ENCODE measurements around the gene F12.

Gene F12

DNA sequence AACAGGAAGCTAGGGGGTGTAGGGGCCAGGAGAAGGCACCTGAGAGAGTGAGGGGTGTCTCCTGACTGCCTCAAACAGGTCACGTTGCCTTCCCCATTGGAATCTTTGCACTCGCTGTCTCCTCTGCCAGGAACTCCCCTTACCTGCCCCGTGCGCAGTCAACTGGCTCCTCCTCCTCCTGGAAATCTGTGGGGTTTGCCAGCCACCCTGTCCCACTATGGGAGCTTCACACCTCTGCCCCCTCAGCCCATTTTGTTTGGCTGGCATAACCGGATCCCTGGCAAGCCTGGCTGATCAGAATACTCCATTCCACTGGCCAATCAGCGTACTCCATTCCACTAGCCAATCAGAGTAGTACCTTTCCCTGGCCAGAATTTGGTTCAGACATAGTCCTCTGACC, 35.6 kb downstream of the F12 start:
- TF ChIP-seq CREB5 (CRISPR knock-in tag; IDR thresholded peaks at IDR 0.05; ENCODE audit: low read depth): no peak
- TF ChIP-seq ZFP30 (CRISPR knock-in tag; IDR thresholded peaks at IDR 0.05): no peak
- TF ChIP-seq PATZ1 (CRISPR knock-in tag; IDR thresholded peaks at IDR 0.05; ENCODE audit: borderline replicate concordance): no peak
- TF ChIP-seq GLIS3 (CRISPR knock-in tag; IDR thresholded peaks at IDR 0.05): no peak
- no peak for TF ChIP-seq ZNF70 (CRISPR knock-in tag; IDR thresholded peaks at IDR 0.05)
- no peak for TF ChIP-seq TCF4 (CRISPR knock-in tag; IDR thresholded peaks at IDR 0.05; ENCODE audit: borderline replicate concordance)
- TF ChIP-seq, protein P1, sequence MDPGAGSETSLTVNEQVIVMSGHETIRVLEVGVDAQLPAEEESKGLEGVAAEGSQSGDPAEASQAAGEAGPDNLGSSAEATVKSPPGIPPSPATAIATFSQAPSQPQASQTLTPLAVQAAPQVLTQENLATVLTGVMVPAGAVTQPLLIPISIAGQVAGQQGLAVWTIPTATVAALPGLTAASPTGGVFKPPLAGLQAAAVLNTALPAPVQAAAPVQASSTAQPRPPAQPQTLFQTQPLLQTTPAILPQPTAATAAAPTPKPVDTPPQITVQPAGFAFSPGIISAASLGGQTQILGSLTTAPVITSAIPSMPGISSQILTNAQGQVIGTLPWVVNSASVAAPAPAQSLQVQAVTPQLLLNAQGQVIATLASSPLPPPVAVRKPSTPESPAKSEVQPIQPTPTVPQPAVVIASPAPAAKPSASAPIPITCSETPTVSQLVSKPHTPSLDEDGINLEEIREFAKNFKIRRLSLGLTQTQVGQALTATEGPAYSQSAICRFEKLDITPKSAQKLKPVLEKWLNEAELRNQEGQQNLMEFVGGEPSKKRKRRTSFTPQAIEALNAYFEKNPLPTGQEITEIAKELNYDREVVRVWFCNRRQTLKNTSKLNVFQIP (CRISPR knock-in tag; IDR thresholded peaks at IDR 0.05; ENCODE audit: borderline replicate concordance, low read depth): no peak
- TF ChIP-seq, protein P2, sequence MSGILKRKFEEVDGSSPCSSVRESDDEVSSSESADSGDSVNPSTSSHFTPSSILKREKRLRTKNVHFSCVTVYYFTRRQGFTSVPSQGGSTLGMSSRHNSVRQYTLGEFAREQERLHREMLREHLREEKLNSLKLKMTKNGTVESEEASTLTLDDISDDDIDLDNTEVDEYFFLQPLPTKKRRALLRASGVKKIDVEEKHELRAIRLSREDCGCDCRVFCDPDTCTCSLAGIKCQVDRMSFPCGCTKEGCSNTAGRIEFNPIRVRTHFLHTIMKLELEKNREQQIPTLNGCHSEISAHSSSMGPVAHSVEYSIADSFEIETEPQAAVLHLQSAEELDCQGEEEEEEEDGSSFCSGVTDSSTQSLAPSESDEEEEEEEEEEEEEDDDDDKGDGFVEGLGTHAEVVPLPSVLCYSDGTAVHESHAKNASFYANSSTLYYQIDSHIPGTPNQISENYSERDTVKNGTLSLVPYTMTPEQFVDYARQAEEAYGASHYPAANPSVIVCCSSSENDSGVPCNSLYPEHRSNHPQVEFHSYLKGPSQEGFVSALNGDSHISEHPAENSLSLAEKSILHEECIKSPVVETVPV (CRISPR knock-in tag; IDR thresholded peaks at IDR 0.05): no peak
- no peak for TF ChIP-seq ESRRG (CRISPR knock-in tag; IDR thresholded peaks at IDR 0.05)
- no peak for TF ChIP-seq TOX (CRISPR knock-in tag; IDR thresholded peaks at IDR 0.05; ENCODE audit: borderline replicate concordance)
- TF ChIP-seq RARB (CRISPR knock-in tag; IDR thresholded peaks at IDR 0.05): no peak
- TF ChIP-seq ZNF565 (CRISPR knock-in tag; conservative IDR thresholded peaks at IDR 0.05; ENCODE audit: low read depth): no peak
- ATAC-seq: no peak

- ATAC-seq: no peak
- TF ChIP-seq, protein P3, sequence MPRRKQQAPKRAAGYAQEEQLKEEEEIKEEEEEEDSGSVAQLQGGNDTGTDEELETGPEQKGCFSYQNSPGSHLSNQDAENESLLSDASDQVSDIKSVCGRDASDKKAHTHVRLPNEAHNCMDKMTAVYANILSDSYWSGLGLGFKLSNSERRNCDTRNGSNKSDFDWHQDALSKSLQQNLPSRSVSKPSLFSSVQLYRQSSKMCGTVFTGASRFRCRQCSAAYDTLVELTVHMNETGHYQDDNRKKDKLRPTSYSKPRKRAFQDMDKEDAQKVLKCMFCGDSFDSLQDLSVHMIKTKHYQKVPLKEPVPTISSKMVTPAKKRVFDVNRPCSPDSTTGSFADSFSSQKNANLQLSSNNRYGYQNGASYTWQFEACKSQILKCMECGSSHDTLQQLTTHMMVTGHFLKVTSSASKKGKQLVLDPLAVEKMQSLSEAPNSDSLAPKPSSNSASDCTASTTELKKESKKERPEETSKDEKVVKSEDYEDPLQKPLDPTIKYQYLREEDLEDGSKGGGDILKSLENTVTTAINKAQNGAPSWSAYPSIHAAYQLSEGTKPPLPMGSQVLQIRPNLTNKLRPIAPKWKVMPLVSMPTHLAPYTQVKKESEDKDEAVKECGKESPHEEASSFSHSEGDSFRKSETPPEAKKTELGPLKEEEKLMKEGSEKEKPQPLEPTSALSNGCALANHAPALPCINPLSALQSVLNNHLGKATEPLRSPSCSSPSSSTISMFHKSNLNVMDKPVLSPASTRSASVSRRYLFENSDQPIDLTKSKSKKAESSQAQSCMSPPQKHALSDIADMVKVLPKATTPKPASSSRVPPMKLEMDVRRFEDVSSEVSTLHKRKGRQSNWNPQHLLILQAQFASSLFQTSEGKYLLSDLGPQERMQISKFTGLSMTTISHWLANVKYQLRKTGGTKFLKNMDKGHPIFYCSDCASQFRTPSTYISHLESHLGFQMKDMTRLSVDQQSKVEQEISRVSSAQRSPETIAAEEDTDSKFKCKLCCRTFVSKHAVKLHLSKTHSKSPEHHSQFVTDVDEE (CRISPR knock-in tag; IDR thresholded peaks at IDR 0.05): no peak
- no peak for TF ChIP-seq PATZ1 (CRISPR knock-in tag; IDR thresholded peaks at IDR 0.05; ENCODE audit: borderline replicate concordance)
- TF ChIP-seq ZNF70 (CRISPR knock-in tag; IDR thresholded peaks at IDR 0.05): no peak
- no peak for TF ChIP-seq TCF4 (CRISPR knock-in tag; IDR thresholded peaks at IDR 0.05; ENCODE audit: borderline replicate concordance)
- no peak for TF ChIP-seq BACH2 (CRISPR knock-in tag; IDR thresholded peaks at IDR 0.05; ENCODE audit: borderline replicate concordance)
- TF ChIP-seq CREB5 (CRISPR knock-in tag; IDR thresholded peaks at IDR 0.05; ENCODE audit: low read depth): no peak
- no peak for TF ChIP-seq OSR1 (CRISPR knock-in tag; IDR thresholded peaks at IDR 0.05)
- TF ChIP-seq SNAI2 (CRISPR knock-in tag; IDR thresholded peaks at IDR 0.05): no peak
- no peak for TF ChIP-seq PPARA (CRISPR knock-in tag; IDR thresholded peaks at IDR 0.05; ENCODE audit: borderline replicate concordance)
- TF ChIP-seq ESRRG (CRISPR knock-in tag; IDR thresholded peaks at IDR 0.05): no peak
- no peak for TF ChIP-seq ARNTL (CRISPR knock-in tag; IDR thresholded peaks at IDR 0.05; ENCODE audit: borderline replicate concordance, low read depth)
- TF ChIP-seq RARB (CRISPR knock-in tag; IDR thresholded peaks at IDR 0.05): no peak
- TF ChIP-seq ISL1 (CRISPR knock-in tag; IDR thresholded peaks at IDR 0.05): no peak
- TF ChIP-seq, protein P1 (CRISPR knock-in tag; IDR thresholded peaks at IDR 0.05; ENCODE audit: borderline replicate concordance, low read depth): no peak
- TF ChIP-seq ZFP30 (CRISPR knock-in tag; IDR thresholded peaks at IDR 0.05): no peak
- TF ChIP-seq, protein P2 (CRISPR knock-in tag; IDR thresholded peaks at IDR 0.05): no peak
Measured at GRCh38 chr5:177372910-177373309, 36.5 kb downstream of the F12 start.

All from SK-N-SH treated with all-trans-retinoic acid at 6 μM for 48 hours (cell line).